ENCODE measurements around the gene HOXC4.
A peak's percentile ranks its signal among the peaks of the same experiment; 100 is the strongest.

Gene HOXC4

GRCh38 chr12:54051874-54052437 lies 1.7 kb upstream of the HOXC4 start (continued):
- TF ChIP-seq ZEB2 (tag by site-specific recombination; IDR thresholded peaks at IDR 0.05) = peak; percentile 99
- TF ChIP-seq HOXA7 (CRISPR knock-in tag; IDR thresholded peaks at IDR 0.05; ENCODE audit: borderline replicate concordance) = no peak
- TF ChIP-seq HOXC10 (CRISPR knock-in tag; IDR thresholded peaks at IDR 0.05) = no peak
- TF ChIP-seq ZNF19 (tag by site-specific recombination; IDR thresholded peaks at IDR 0.05; ENCODE audit: low read depth) = peak; percentile 98
- TF ChIP-seq ZNF169 (tag by site-specific recombination; IDR thresholded peaks at IDR 0.05) = no peak
- TF ChIP-seq ZNF366 (tag by site-specific recombination; conservative IDR thresholded peaks at IDR 0.05) = peak; percentile 99
- peak; percentile 99 for TF ChIP-seq BCL11B (tag by site-specific recombination; IDR thresholded peaks at IDR 0.05; ENCODE audit: low read depth)
- no peak for TF ChIP-seq PRDM2 (tag by site-specific recombination; IDR thresholded peaks at IDR 0.05; ENCODE audit: borderline replicate concordance)
- TF ChIP-seq KLF17 (tag by site-specific recombination; IDR thresholded peaks at IDR 0.05) = no peak; the same call in none of the 2 replicates

DNA sequence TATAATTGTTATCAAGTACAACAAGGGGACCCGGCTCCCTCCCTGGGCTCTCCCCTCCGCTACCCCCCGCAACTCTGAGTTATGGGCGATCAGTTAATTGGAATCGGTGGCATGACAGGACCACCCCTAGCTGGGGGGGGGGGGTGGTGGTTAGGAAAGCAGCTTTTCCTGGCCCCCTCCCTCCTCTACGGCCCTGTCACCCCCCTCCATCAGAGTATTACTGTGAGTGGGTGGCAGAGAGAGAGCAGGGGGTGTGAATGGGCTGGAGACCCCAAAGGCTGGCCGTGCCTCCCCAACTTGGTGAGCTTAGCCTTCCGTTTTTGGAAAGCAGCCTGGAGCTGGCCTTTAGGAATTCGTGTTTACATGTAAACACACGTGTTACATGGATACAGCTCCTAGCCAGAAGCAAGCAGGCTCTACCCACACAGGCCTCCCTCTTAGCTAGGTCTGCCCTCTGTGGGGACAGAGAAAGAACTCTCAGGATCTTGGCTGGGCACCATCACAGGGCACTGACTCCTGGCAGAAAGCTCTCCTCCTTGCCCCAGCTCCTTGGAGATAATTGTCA lies 1.1 kb upstream of the HOXC4 start:
- Histone ChIP-seq H3K27ac (ENCODE audit: extremely low read depth, low read depth, low read length) (peak overlapping the region; percentile 99), H3K4me3 (ENCODE audit: low read depth, low read length) (no peak overlapping the region)
- POLR2A ChIA-PET = interaction anchor here (0.7 to 3.3 kb wide), 6 partner anchors 12 to 427 kb away, joined by 4 to 18 read pairs (median 8); partner anchors contain the start of genes HOXC5 and HOXC8
- TF ChIP-seq WT1 (tag by site-specific recombination; IDR thresholded peaks at IDR 0.05) = peak; percentile 3
- no peak for TF ChIP-seq ZNF76 (tag by site-specific recombination; IDR thresholded peaks at IDR 0.05; ENCODE audit: borderline replicate concordance, low read depth)
- no peak for TF ChIP-seq ZNF747 (tag by site-specific recombination; IDR thresholded peaks at IDR 0.05)
- TF ChIP-seq ZNF510 (tag by site-specific recombination; IDR thresholded peaks at IDR 0.05; ENCODE audit: insufficient replicate concordance) = no peak
- no peak for TF ChIP-seq ZNF529 (tag by site-specific recombination; IDR thresholded peaks at IDR 0.05; ENCODE audit: insufficient replicate concordance)
- peak; percentile 99 for TF ChIP-seq GLIS1 (tag by site-specific recombination; IDR thresholded peaks at IDR 0.05)
- TF ChIP-seq ZEB2 (tag by site-specific recombination; IDR thresholded peaks at IDR 0.05) = 0 out of 2 replicates have a peak, but pooled peaks have one; percentile 80
- no peak for TF ChIP-seq IKZF3 (tag by site-specific recombination; IDR thresholded peaks at IDR 0.05)
- TF ChIP-seq SP3 (tag by site-specific recombination; IDR thresholded peaks at IDR 0.05) = no peak
- TF ChIP-seq BCL6B (tag by site-specific recombination; IDR thresholded peaks at IDR 0.05) = peak; percentile 10
- TF ChIP-seq ZNF596 (tag by site-specific recombination; IDR thresholded peaks at IDR 0.05) = 0 out of 2 replicates have a peak, but pooled peaks have one; percentile 4
- peak; percentile 28; the same call in 1 of the 2 replicates for TF ChIP-seq ZBTB48 (tag by site-specific recombination; IDR thresholded peaks at IDR 0.05)
- TF ChIP-seq SP2 (tag by site-specific recombination; IDR thresholded peaks at IDR 0.05) = no peak
- peak; percentile 8; the same call in 1 of the 2 replicates for TF ChIP-seq YY1 (tag by site-specific recombination; IDR thresholded peaks at IDR 0.05)
- 0 out of 2 replicates have a peak, but pooled peaks have one; percentile 3 for TF ChIP-seq ZNF184 (tag by site-specific recombination; IDR thresholded peaks at IDR 0.05)
- TF ChIP-seq, protein P1, sequence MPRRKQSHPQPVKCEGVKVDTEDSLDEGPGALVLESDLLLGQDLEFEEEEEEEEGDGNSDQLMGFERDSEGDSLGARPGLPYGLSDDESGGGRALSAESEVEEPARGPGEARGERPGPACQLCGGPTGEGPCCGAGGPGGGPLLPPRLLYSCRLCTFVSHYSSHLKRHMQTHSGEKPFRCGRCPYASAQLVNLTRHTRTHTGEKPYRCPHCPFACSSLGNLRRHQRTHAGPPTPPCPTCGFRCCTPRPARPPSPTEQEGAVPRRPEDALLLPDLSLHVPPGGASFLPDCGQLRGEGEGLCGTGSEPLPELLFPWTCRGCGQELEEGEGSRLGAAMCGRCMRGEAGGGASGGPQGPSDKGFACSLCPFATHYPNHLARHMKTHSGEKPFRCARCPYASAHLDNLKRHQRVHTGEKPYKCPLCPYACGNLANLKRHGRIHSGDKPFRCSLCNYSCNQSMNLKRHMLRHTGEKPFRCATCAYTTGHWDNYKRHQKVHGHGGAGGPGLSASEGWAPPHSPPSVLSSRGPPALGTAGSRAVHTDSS (tag by site-specific recombination; IDR thresholded peaks at IDR 0.05) = 0 out of 2 replicates have a peak, but pooled peaks have one; percentile 29
- 0 out of 2 replicates have a peak, but pooled peaks have one; percentile 40 for TF ChIP-seq ZBTB7A (tag by site-specific recombination; IDR thresholded peaks at IDR 0.05; ENCODE audit: low read depth)
- peak; percentile 95 for TF ChIP-seq GLIS2 (tag by site-specific recombination; IDR thresholded peaks at IDR 0.05)
- TF ChIP-seq ZXDB (tag by site-specific recombination; IDR thresholded peaks at IDR 0.05) = 0 out of 2 replicates have a peak, but pooled peaks have one; percentile 21

More for the DNA sequence above, 1.1 kb upstream of the HOXC4 start:
- Histone ChIP-seq H3K9me3 (ENCODE audit: control insufficient read depth, insufficient read depth, low read depth, low read length) (no peaks in the 10 kb centered on the region), H3K4me1 (ENCODE audit: control insufficient read depth, insufficient read depth, low read length) (peaks cover 68% of the 10 kb centered on the region), H3K36me3 (ENCODE audit: control insufficient read depth in 2 of 2, insufficient read depth in 1 of 2, low read length in 2 of 2) (peaks cover 4 to 26% of the 10 kb centered on the region in 2 experiments)
- CTCF ChIA-PET = interaction anchor here (0.6 to 2.1 kb wide), 11 partner anchors 8 to 327 kb away, joined by 3 to 12 read pairs (median 4); no protein-coding TSS in a partner anchor

Measured in HEK293 (cell line).